WTC11 (cell line): ENCODE data around the gene FAM3D.

Experiments used
- CREB1 ChIP-seq: sonication (generic); formaldehyde crosslinking; IDR thresholded peaks from 2 replicates; pipeline ENCODE4 v1.8.0; 2023; ENCODE audit warnings: mild to moderate bottlenecking, missing genetic modification reagents
- FOXJ3 ChIP-seq: sonication (generic); formaldehyde crosslinking; IDR thresholded peaks from 2 replicates; pipeline ENCODE4 v1.9.0; 2021; ENCODE audit warnings: missing genetic modification reagents, mild to moderate bottlenecking, borderline replicate concordance
- TF ChIP-seq, protein P1 (sequence below): sonication (generic); formaldehyde crosslinking; IDR thresholded peaks from 2 replicates; pipeline ENCODE4 v1.8.1; 2023; ENCODE audit warnings: mild to moderate bottlenecking, missing genetic modification reagents, moderate library complexity
- TF ChIP-seq, protein P2 (sequence below): sonication (generic); formaldehyde crosslinking; IDR thresholded peaks from 2 replicates; pipeline ENCODE4 v1.8.0; 2022; ENCODE audit warnings: mild to moderate bottlenecking, missing genetic modification reagents
- TF ChIP-seq, protein P3 (sequence below): fragments of 200-600 bp; IDR thresholded peaks from 2 replicates; pipeline ENCODE4 v1.8.0; 2022; ENCODE audit warnings: antibody characterized with exemption
- TF ChIP-seq, protein P4 (sequence below): sonication (generic); formaldehyde crosslinking; IDR thresholded peaks from 2 replicates; pipeline ENCODE4 v1.8.0; 2022; ENCODE audit warnings: mild to moderate bottlenecking, missing genetic modification reagents
- TF ChIP-seq, protein P5 (sequence below): sonication (generic); formaldehyde crosslinking; IDR thresholded peaks from 2 replicates; pipeline ENCODE4 v1.8.0; 2022; ENCODE audit warnings: mild to moderate bottlenecking, missing genetic modification reagents

DNA sequence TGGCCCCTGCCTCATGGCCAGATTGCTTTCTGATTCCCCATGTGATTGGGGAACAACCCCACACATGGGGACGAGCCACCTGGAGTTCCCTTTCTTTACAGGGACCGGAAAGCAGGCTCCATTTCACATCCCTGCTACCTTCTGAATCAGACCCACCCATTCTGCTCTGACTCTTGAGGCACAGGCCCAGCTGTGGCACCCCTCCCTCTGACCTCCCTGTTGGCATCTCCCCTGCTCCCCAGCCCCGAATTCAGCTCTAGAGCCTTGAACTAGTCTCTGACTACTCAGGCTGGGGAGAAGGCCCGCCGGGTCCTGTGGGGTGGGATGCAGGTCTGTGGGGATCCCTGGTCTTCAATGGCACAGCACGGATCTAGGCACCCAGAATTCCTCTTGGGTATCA, 12.1 kb downstream of the FAM3D start:
- TF ChIP-seq, protein P1, sequence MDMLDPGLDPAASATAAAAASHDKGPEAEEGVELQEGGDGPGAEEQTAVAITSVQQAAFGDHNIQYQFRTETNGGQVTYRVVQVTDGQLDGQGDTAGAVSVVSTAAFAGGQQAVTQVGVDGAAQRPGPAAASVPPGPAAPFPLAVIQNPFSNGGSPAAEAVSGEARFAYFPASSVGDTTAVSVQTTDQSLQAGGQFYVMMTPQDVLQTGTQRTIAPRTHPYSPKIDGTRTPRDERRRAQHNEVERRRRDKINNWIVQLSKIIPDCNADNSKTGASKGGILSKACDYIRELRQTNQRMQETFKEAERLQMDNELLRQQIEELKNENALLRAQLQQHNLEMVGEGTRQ (CRISPR knock-in tag), result no peak
- TF ChIP-seq, protein P2, sequence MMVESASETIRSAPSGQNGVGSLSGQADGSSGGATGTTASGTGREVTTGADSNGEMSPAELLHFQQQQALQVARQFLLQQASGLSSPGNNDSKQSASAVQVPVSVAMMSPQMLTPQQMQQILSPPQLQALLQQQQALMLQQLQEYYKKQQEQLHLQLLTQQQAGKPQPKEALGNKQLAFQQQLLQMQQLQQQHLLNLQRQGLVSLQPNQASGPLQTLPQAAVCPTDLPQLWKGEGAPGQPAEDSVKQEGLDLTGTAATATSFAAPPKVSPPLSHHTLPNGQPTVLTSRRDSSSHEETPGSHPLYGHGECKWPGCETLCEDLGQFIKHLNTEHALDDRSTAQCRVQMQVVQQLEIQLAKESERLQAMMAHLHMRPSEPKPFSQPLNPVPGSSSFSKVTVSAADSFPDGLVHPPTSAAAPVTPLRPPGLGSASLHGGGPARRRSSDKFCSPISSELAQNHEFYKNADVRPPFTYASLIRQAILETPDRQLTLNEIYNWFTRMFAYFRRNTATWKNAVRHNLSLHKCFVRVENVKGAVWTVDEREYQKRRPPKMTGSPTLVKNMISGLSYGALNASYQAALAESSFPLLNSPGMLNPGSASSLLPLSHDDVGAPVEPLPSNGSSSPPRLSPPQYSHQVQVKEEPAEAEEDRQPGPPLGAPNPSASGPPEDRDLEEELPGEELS (CRISPR knock-in tag), result no peak
- TF ChIP-seq, protein P3, sequence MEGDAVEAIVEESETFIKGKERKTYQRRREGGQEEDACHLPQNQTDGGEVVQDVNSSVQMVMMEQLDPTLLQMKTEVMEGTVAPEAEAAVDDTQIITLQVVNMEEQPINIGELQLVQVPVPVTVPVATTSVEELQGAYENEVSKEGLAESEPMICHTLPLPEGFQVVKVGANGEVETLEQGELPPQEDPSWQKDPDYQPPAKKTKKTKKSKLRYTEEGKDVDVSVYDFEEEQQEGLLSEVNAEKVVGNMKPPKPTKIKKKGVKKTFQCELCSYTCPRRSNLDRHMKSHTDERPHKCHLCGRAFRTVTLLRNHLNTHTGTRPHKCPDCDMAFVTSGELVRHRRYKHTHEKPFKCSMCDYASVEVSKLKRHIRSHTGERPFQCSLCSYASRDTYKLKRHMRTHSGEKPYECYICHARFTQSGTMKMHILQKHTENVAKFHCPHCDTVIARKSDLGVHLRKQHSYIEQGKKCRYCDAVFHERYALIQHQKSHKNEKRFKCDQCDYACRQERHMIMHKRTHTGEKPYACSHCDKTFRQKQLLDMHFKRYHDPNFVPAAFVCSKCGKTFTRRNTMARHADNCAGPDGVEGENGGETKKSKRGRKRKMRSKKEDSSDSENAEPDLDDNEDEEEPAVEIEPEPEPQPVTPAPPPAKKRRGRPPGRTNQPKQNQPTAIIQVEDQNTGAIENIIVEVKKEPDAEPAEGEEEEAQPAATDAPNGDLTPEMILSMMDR, result no peak
- TF ChIP-seq CREB1 (CRISPR knock-in tag), result no peak
- no peak for TF ChIP-seq FOXJ3
- TF ChIP-seq, protein P4, sequence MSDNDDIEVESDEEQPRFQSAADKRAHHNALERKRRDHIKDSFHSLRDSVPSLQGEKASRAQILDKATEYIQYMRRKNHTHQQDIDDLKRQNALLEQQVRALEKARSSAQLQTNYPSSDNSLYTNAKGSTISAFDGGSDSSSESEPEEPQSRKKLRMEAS (CRISPR knock-in tag), result no peak
- TF ChIP-seq, protein P5, sequence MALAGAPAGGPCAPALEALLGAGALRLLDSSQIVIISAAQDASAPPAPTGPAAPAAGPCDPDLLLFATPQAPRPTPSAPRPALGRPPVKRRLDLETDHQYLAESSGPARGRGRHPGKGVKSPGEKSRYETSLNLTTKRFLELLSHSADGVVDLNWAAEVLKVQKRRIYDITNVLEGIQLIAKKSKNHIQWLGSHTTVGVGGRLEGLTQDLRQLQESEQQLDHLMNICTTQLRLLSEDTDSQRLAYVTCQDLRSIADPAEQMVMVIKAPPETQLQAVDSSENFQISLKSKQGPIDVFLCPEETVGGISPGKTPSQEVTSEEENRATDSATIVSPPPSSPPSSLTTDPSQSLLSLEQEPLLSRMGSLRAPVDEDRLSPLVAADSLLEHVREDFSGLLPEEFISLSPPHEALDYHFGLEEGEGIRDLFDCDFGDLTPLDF, result no peak
